NCI-H2081 treated with DMSO at 0.1 percent for 48 hours (cell line): ENCODE results near the gene UBQLN1.
"Not testable (repeated sequence)": the region's sequence is repeated elsewhere in the genome, so short reads cannot be mapped to it uniquely, and the experiment has no call there.

ENCODE experiments used
- DNase-seq: peaks from one replicate; lab custom pipeline; 2025; lab: John Stamatoyannopoulos, UW

The UBQLN1 gene

DNA sequence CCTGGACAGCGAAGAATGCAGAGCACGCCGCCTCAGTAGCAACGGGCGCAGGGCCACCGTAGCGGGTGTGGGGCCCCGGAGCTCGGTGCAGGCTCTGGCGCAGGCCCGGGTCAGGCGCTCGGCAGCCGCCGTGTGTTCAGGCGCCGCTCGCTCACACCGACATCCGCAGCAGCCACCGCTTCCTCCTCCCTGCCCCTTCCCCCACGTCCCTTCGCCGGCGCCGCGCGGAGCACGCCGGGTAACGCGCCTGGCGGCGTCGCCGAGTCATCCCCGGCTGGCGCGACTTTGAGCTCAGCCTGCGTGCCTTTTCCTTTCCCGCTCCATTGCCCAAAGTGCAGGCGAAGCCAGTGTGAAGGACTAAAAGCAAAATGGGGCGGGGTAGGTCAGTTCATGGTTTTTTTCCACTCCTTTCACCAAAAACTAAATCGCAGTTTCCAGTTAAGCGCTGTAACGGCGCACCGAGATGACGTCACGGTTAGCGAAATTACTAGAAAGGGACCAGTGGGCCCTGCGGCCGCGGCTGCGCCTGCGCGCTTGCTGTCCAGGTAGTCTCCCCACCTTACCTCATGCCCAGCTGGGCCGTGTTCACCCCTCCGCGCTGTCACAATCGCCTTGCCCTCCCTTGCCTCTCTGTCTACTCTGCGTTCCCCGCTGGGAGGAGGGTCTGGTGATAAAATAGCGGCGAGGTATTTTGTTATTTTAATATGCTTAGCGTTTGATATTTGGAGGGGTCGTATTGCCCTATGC is at the start of gene UBQLN1:
Gene UBQLN1, minus strand, starts transcription at position 191 of the 747 bp plus-strand sequence. CDS start 279 bp downstream, outside the sequence.
- DNase-seq: peak; percentile 86

- no peak for DNase-seq
Measured at GRCh38 chr9:83754383-83754977, 46.7 kb upstream of the UBQLN1 start.

- no peak for DNase-seq
Measured at GRCh38 chr9:83749706-83750105, 41.9 kb upstream of the UBQLN1 start.

DNA sequence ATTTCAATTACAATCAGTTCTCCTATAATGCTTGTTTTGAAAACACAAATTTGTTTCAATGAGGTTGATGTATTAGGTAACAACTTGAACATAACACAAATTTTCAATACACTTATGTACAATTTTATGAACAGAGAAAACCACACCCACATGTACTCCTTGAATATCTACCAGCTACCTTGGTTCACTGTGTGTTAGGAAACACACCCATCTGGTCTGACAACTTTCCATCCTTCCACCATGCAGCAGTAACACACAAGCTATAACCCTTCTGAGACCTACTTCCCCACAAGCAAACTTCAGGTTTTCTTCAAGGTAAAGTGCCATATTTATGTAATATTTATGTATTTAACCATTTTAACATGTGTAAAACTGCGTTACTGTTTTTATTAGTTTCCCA is 36.4 kb upstream of the UBQLN1 start:
- no peak for DNase-seq

DNA sequence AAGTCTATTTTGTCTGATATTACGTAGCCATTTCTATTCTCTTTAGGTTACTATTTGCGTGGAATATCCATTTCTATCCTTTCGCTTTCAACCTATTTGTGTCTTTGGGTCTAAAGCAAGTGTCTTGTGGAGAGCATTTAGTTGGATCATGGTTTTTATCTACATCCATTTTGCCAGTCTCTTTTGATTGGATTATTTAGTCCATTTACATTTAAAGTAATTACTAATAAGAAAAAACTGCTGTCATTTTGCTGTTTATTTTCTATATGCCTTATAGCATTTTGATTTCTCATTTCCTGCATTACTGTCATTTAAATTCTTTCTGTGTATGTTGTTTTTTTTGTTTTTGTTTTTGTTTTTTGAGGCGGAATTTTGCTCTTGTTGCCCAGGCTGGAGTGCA is 26.0 kb upstream of the UBQLN1 start:
- DNase-seq: no peak

- not testable (repeated sequence) for DNase-seq
Measured at GRCh38 chr9:83728591-83729368, 21.0 kb upstream of the UBQLN1 start.

DNA sequence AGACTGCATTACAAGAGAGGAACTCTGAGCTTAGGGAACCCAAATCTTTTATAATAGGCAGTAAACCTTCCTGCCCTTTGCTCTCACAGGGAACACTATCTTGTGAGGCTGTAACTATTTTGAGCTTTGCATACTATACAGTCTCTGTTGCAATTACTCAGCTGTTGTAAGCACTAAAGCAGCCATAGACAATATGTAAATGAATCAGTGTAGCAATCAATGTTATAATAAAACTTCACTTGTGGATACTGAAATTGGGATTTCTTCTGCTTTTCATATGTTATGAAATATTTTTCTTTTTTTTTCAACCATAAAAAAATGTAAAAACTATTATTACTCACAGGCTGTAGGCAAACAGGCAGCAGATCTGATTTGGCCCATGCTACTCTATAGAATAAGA is 16.7 kb upstream of the UBQLN1 start:
- DNase-seq: no peak

- no peak for DNase-seq
Measured at GRCh38 chr9:83722726-83723495, 15.2 kb upstream of the UBQLN1 start.

DNA sequence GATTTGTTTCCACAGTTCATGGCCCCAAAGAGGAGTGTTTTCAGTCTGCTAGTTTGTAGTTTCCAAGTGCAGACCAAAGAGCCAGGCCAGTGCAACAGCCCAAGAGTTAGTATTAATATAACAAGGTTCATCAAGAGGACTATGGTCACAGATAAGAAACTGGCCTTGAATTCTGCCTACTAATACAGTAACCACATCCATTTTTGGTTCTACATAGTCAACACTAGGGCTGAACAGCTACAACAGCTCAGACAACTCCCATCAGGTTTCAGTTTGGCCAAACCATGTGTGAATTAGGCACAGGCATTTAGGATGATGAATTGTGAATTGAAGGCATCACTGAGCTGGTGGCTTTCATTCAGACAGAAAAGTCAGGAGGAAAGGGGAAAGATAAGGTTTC is 13.8 kb upstream of the UBQLN1 start:
- DNase-seq: no peak

GRCh38 chr9:83715794-83716193 is 8.0 kb upstream of the UBQLN1 start:
- DNase-seq: no peak

DNA sequence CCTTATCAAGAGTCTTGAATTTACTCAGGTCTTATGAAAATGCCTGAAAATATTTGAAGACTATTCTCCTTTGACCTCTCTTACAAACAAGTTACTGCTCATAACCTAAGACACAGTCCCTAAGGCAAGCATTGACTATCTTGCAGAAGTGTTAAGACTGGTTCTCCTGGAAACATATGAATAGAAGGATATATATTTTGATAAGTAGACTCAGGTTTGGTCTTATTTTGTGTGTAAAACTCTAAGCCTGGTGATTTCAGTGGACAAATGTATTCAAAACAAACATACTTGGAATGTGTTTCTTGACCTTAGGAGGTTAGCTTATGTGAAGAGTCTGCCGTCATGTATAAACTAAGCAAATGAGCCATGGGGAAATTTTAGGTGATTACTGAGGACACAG is 7.5 kb upstream of the UBQLN1 start:
- DNase-seq: no peak

- DNase-seq: no peak
Measured at GRCh38 chr9:83714329-83714728, 6.6 kb upstream of the UBQLN1 start.

GRCh38 chr9:83708515-83709158 is 879 bp upstream of the UBQLN1 start:
- no peak for DNase-seq

DNA sequence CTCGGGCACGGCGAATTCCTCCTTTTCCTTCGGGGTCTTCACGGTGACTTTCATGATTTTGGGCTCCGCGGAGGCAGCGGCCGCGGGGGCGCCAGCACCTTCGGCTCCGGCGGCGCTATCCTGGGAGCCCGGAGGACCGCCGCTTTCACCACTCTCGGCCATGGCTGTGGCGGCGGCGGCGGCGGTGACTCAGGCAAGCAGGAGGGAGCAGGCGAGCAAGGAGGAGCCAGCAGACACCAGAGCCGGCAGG is 315 bp downstream of the UBQLN1 start:
- no peak for DNase-seq

DNA sequence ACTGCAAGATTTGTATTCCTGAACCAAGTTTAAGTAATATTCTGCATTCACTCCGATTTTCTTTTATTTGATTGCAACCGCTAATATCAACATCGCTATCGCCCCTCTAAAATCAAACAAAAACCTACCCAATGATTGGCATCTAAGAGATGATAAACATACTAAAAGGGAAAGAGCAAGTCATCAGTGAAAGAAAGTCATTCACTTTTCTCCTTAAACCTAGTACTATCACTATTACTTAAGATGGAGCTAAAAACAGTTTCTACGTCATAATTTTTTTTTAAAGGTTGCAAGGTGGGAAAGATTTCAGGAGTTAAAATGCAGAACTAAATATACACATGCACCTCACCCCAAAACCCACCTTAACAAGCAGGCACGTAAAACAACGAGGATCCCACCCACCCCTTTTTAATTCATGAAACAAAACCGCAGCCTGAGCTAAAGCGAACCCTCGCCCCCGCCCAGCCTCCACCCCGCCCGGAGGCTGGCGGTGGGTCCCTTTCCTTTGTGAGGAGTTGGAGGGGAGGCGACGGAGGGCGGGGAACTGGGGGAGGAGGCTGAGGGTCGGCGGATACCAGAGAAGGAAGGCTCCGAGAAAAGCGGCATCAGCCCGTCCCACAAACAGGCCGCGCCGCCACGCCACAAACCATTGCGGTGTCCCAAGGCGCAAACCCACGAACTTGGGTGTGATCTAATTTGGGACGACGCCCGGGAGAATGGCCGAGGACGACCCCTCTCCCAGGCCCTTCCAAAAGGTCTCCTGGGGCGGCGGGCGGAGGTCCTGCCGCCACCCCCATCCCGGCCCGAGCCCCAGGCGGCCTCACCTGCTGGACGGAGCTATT is 861 bp downstream of the UBQLN1 start:
- DNase-seq: no peak

- DNase-seq: not testable (repeated sequence)
Measured at GRCh38 chr9:83705219-83705651, 2.5 kb downstream of the UBQLN1 start.

DNA sequence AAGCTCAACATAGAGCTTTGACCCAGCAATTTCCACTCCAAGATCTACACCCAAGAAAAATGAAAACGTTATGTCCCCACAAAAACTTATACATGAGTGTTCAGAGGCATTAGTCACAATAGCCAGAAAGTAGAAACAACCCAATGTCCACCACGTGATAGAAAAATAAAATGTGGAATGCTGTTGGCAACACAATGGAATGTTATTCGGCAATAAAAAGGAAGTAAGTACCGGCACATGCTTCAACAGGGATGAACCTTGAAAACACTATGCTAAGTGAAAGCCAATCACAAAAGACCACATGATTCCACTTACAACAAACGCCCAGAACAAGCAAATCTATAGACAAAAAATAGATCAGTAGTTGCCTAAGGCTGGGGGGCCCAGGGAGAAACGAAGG is 6.0 kb downstream of the UBQLN1 start:
- DNase-seq: no peak

DNA sequence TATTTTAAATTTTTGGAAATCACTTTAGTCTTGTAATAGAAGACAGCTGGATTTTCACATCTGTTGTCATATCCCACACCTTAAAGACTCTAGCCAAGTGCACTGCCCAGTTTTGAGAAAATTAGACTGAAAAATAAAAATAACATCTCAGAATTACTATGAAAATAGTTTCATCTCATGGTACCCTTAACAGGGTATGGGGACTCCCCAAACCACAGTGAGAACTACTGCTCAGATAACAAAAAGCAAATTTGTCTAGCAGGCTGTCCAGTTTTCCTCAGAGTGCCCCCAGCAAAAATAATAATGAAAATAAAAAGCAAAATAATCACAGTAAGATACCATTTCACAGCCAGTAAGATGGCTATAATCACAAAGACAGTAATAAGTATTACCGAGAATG is 6.5 kb downstream of the UBQLN1 start:
- no peak for DNase-seq

DNA sequence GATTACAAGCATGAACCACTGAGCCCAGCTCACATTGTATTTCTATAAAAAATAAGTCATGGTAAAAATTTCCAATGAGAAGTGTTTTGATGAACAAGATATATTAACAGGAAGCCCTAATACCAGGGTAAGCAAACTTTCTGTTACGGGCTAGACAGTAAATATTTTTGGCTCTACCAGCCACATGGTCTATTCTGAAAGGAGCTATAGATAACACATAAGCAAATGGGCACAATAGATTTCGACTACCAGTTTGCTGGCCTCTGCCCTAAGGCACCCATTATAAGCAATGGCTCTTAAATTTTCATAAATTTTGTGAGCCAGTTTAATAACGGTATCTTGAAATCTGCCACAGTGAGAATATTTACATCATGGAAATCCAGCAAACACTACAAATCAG is 8.1 kb downstream of the UBQLN1 start:
- no peak for DNase-seq

- DNase-seq: no peak
Measured at GRCh38 chr9:83698976-83699585, 8.7 kb downstream of the UBQLN1 start.

GRCh38 chr9:83691492-83691891 is 16.3 kb downstream of the UBQLN1 start:
- DNase-seq: no peak
